Measurements from ENCODE around the gene EDIL3. TPM values are rescaled to one million over a fixed set of nuclear protein-coding genes. Genes with fewer than 3 reads are reported as not detected.

EDIL3 gene
- total and polyA plus RNA-seq, 9 of the 15 experiments (the other 6 are each of a cell fraction or from before 2014, with no cell fraction given), result 0.09 TPM; not detected in 8

GRCh38 chr5:84411832-84412605, 27.3 kb upstream of the EDIL3 start (continued):
- TF ChIP-seq, protein P1, sequence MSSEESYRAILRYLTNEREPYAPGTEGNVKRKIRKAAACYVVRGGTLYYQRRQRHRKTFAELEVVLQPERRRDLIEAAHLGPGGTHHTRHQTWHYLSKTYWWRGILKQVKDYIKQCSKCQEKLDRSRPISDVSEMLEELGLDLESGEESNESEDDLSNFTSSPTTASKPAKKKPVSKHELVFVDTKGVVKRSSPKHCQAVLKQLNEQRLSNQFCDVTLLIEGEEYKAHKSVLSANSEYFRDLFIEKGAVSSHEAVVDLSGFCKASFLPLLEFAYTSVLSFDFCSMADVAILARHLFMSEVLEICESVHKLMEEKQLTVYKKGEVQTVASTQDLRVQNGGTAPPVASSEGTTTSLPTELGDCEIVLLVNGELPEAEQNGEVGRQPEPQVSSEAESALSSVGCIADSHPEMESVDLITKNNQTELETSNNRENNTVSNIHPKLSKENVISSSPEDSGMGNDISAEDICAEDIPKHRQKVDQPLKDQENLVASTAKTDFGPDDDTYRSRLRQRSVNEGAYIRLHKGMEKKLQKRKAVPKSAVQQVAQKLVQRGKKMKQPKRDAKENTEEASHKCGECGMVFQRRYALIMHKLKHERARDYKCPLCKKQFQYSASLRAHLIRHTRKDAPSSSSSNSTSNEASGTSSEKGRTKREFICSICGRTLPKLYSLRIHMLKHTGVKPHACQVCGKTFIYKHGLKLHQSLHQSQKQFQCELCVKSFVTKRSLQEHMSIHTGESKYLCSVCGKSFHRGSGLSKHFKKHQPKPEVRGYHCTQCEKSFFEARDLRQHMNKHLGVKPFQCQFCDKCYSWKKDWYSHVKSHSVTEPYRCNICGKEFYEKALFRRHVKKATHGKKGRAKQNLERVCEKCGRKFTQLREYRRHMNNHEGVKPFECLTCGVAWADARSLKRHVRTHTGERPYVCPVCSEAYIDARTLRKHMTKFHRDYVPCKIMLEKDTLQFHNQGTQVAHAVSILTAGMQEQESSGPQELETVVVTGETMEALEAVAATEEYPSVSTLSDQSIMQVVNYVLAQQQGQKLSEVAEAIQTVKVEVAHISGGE (CRISPR knock-in tag; IDR thresholded peaks at IDR 0.05), result no peak

- Histone ChIP-seq H4K20me1 (replicated peaks; ENCODE audit: control insufficient read depth, insufficient read depth, low read length) (no peaks in the 10 kb centered on the region), H3K9me1 (ENCODE audit: control insufficient read depth, insufficient read depth, low read length) (no peaks in the 10 kb centered on the region), H3K9me3 (replicated peaks; ENCODE audit: control insufficient read depth, insufficient read depth, low read depth, low read length) (no peaks in the 10 kb centered on the region), H3K9ac (ENCODE audit: insufficient read depth in 1 of 2, low read depth in 2 of 2, low read length in 2 of 2) (no peak overlapping the region), H3K27ac (ENCODE audit: extremely low read depth, low read depth, low read length) (no peak overlapping the region), H3K4me3 (no peak overlapping the region), H2AFZ (ENCODE audit: low read depth, low read length) (no peak overlapping the region), H3K79me2 (ENCODE audit: control insufficient read depth, insufficient read depth, low read length) (no peaks in the 10 kb centered on the region), H3K4me1 (replicated peaks in 1 of 2; ENCODE audit: control insufficient read depth in 2 of 2, insufficient read depth in 2 of 2, low read length in 2 of 2) (no peaks in the 10 kb centered on the region), H3K4me2 (ENCODE audit: insufficient read depth, low read length) (no peak overlapping the region), H3K27me3 (ENCODE audit: control insufficient read depth in 2 of 2, insufficient read depth in 2 of 2, low read length in 2 of 2) (no peaks in the 10 kb centered on the region), H3K36me3 (ENCODE audit: control insufficient read depth, insufficient read depth, low read length) (no peaks in the 10 kb centered on the region)
- 0% methylated on average over 1 of the region's 1 CpG for WGBS (ENCODE audit: insufficient coverage, low coverage, missing lambda C conversion rate)
- BruUV-seq (replicated peaks), result no TSS peak
- ChIA-PET POLR2A (no interaction called here), CTCF (ENCODE audit: low intra/inter-chr PET ratio) (no interaction called here)
- DNase-seq (ENCODE audit: extremely low read depth in 1 of 4, low spot score in 3 of 4) (no peak), ATAC-seq (no peak), FAIRE-seq (no peak)
- in situ Hi-C loops (cut with MboI), result no loop called here
- intact Hi-C loops (cut with micrococcal nuclease), result no loop called here
- TF ChIP-seq ZNF551 (CRISPR knock-in tag; IDR thresholded peaks at IDR 0.05), result no peak
- no peak for TF ChIP-seq JUNB (CRISPR knock-in tag; conservative IDR thresholded peaks at IDR 0.05)
- no peak for TF ChIP-seq FUS (optimal IDR thresholded peaks at IDR 0.05; ENCODE audit: low read depth, low read length)
- TF ChIP-seq IRF1 (CRISPR knock-in tag; IDR thresholded peaks at IDR 0.05; ENCODE audit: borderline replicate concordance), result no peak
- TF ChIP-seq, protein P2, sequence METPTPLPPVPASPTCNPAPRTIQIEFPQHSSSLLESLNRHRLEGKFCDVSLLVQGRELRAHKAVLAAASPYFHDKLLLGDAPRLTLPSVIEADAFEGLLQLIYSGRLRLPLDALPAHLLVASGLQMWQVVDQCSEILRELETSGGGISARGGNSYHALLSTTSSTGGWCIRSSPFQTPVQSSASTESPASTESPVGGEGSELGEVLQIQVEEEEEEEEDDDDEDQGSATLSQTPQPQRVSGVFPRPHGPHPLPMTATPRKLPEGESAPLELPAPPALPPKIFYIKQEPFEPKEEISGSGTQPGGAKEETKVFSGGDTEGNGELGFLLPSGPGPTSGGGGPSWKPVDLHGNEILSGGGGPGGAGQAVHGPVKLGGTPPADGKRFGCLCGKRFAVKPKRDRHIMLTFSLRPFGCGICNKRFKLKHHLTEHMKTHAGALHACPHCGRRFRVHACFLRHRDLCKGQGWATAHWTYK (CRISPR knock-in tag; IDR thresholded peaks at IDR 0.05), result no peak
- no peak for TF ChIP-seq ELF2 (CRISPR knock-in tag; IDR thresholded peaks at IDR 0.05)
- no peak for TF ChIP-seq PTRF (tag; IDR thresholded peaks at IDR 0.05)
- no peak for TF ChIP-seq NFIX (CRISPR knock-in tag; IDR thresholded peaks at IDR 0.05; ENCODE audit: low read depth)
- TF ChIP-seq ZNF3 (CRISPR knock-in tag; IDR thresholded peaks at IDR 0.05), result no peak
- TF ChIP-seq TEAD4 (IDR thresholded peaks at IDR 0.05; ENCODE audit: low read length), result no peak
- no peak for TF ChIP-seq TEAD4 (CRISPR knock-in tag; IDR thresholded peaks at IDR 0.05; ENCODE audit: borderline replicate concordance)
- no peak for TF ChIP-seq MIER1 (IDR thresholded peaks at IDR 0.05; ENCODE audit: low read depth)
- TF ChIP-seq KLF1 (tag; IDR thresholded peaks at IDR 0.05), result no peak
- TF ChIP-seq ZNF780A (CRISPR knock-in tag; IDR thresholded peaks at IDR 0.05), result no peak
Measured at GRCh38 chr5:84406111-84406510, 21.4 kb upstream of the EDIL3 start.

Measured in K562 (cell line).